Right lobe of liver (tissue), 6 donors: ENCODE measurements around the gene USP30. TPM values are rescaled to one million over a fixed set of nuclear protein-coding genes. Genes with fewer than 3 reads are reported as not detected.
A peak's percentile ranks its signal among the peaks of the same experiment; 100 is the strongest.

Experiments used
- ATAC-seq, 4 donors: fragments of 200-7000 bp; cut with Tn5 transposase; one replicate each; pipeline ENCODE4 v1.9.1; 2020; ENCODE audit warnings: mild to moderate bottlenecking in 4 of 4, moderate library complexity in 4 of 4
- DNase-seq, 3 donors: peaks; one replicate each; pipeline ENCODE4 v3.0.0-alpha.2; 2020
- H3K27ac ChIP-seq, 3 donors: fragments of 200-600 bp; one replicate each; pipeline ENCODE4 v1.8.0; 2022
- H3K27me3 ChIP-seq, 2 donors: fragments of 200-600 bp; one replicate each; pipeline ENCODE4 v1.8.0; 2022
- H3K36me3 ChIP-seq, 4 donors: fragments of 200-600 bp; sonication (generic) in 1 of 4; one replicate each; pipeline versions ENCODE4 v1.5.1 to v1.8.0; 2017 to 2022; ENCODE audit warnings: control low read depth in 1 of 4
- H3K4me1 ChIP-seq, 4 donors: fragments of 200-600 bp; sonication (generic) in 1 of 4; one replicate each; pipeline versions ENCODE4 v1.5.1 to v1.8.0; 2017 to 2022; ENCODE audit warnings: control low read depth in 1 of 4
- H3K4me3 ChIP-seq, 3 donors: fragments of 200-600 bp; one replicate each; pipeline ENCODE4 v1.8.0; 2022
- H3K9me3 ChIP-seq, 4 donors: fragments of 200-600 bp; sonication (generic) in 1 of 4; one replicate each; pipeline versions ENCODE4 v1.5.1 to v1.8.0; 2017 to 2022; ENCODE audit warnings: control low read depth in 1 of 4
- CTCF ChIP-seq, 4 donors: fragments of 200-600 bp in 3 of 4; fragments of 450-650 bp in 1 of 4; IDR thresholded peaks; one replicate each; pipeline versions ENCODE4 v1.5.1 to v1.8.0; 2016 to 2022; ENCODE audit warnings: antibody characterized with exemption in 4 of 4, mild to moderate bottlenecking in 2 of 4
- POLR2A ChIP-seq: fragments of 450-650 bp; IDR thresholded peaks from one replicate; pipeline ENCODE4 v1.6.1; 2017; ENCODE audit warnings: antibody characterized with exemption, mild to moderate bottlenecking
- WGBS: methylation state at CpG from one replicate; pipeline ENCODE4 v1.1.6; 2018; ENCODE audit warnings: low coverage, low lambda C conversion rate; ENCODE audit not compliant: insufficient coverage; ENCODE audit errors: missing lambda C conversion rate; 5-methylcytosine and 5-hydroxymethylcytosine counted together
- intact Hi-C, 2 donors: fragments of 100-400 bp; cut with DNase I; formaldehyde crosslinking; loops; one replicate each; pipeline versions ENCODE4 v1.11.2 to v1.14.1; 2022
- total RNA-seq, 6 experiments: library from RNA; depleted of rRNA in 2 of 6; stranded (reverse); fragments of >200 nt in 2 of 6; fragmentation: NEBNext Ultra II Directional in 3 of 6; extraction: Animal tissue kit (Norgen Biotek cat#: 25700) in 3 of 6; gene quantifications; one replicate each; pipeline versions ENCODE4 v1.1.0 to v1.2.4, GENCODE V29; 2016 to 2023
- donor health status: DM: no; HTN: yes; CAD: no.
- donor health status: DM: no; HTN: no; CAD: no.
- donor health status: DM: no; HTN: no; CAD: no.
- donor health status: DM: no; HTN: yes; CAD: no.
- donor health status: DM: no; HTN: yes; CAD: no.

The USP30 gene
- total RNA-seq, 6 experiments from 2014 or later = 6.4 to 17.6 (median 11.0) TPM

- intact Hi-C loops = no loop called here
- no peaks in the 10 kb centered on the region for H3K27me3 ChIP-seq
- peaks cover 0 to 41% (median 18%) of the 10 kb centered on the region in 4 donors for H3K36me3 ChIP-seq
- peaks cover 0 to 14% (median 7%) of the 10 kb centered on the region in 4 donors for H3K4me1 ChIP-seq
- ATAC-seq (no peak), DNase-seq (no peak)
- H3K4me3 ChIP-seq = no peak overlapping the region
- no CpG with 5 or more reads among the region's 3 CpGs for WGBS
- H3K27ac ChIP-seq = no peak overlapping the region
- TF ChIP-seq POLR2A (no peak), CTCF (IDR thresholded peaks at IDR 0.05) (no peak)
- H3K9me3 ChIP-seq = no peaks in the 10 kb centered on the region
Observed at GRCh38 chr12:109102491-109102890, 50.1 kb downstream of the USP30 start.

- ATAC-seq = no peak
Observed at GRCh38 chr12:109105176-109105575, 52.8 kb downstream of the USP30 start.

GRCh38 chr12:109109746-109110350, 57.5 kb downstream of the USP30 start:
- intact Hi-C loops = no loop called here
- no peak for ATAC-seq

More at GRCh38 chr12:109105176-109105575, 52.8 kb downstream of the USP30 start:
- peaks cover 0 to 5% (median 2%) of the 10 kb centered on the region in 4 donors for H3K4me1 ChIP-seq
- H3K36me3 ChIP-seq = peaks cover 0 to 41% (median 18%) of the 10 kb centered on the region in 4 donors
- DNase-seq = no peak
- no peak overlapping the region for H3K27ac ChIP-seq
- no peak overlapping the region for H3K4me3 ChIP-seq
- H3K9me3 ChIP-seq = no peaks in the 10 kb centered on the region
- TF ChIP-seq CTCF (IDR thresholded peaks at IDR 0.05) = no peak
- TF ChIP-seq POLR2A = no peak
- intact Hi-C loops = no loop called here
- no peaks in the 10 kb centered on the region for H3K27me3 ChIP-seq
- 98% methylated on average over 5 of the region's 5 CpGs for WGBS

GRCh38 chr12:109110988-109111495, 58.7 kb downstream of the USP30 start:
- H3K4me1 ChIP-seq = peaks cover 0 to 50% (median 20%) of the 10 kb centered on the region in 4 donors
- WGBS = 10% methylated on average over 18 of the region's 28 CpGs
- peaks cover 0 to 6% (median 0%) of the 10 kb centered on the region in 4 donors for H3K36me3 ChIP-seq
- TF ChIP-seq POLR2A = peak; percentile 83
- TF ChIP-seq CTCF (IDR thresholded peaks at IDR 0.05) = no peak
- H3K27ac ChIP-seq = peak overlapping the region; percentile 80 to 85 (median 84)
- intact Hi-C loops = no loop called here
- H3K4me3 ChIP-seq = peak overlapping the region; percentile 52 to 66 (median 65)
- H3K27me3 ChIP-seq = no peaks in the 10 kb centered on the region
- DNase-seq (peak; percentile 96 to 99 (median 98)), ATAC-seq (peak; percentile 88 to 95 (median 89))
- no peaks in the 10 kb centered on the region for H3K9me3 ChIP-seq

More at GRCh38 chr12:109109746-109110350, 57.5 kb downstream of the USP30 start:
- Histone ChIP-seq H3K4me3 (no peak overlapping the region), H3K9me3 (no peaks in the 10 kb centered on the region), H3K36me3 (peaks cover 0 to 17% (median 4%) of the 10 kb centered on the region in 4 donors), H3K4me1 (peaks cover 0 to 38% (median 16%) of the 10 kb centered on the region in 4 donors), H3K27me3 (no peaks in the 10 kb centered on the region), H3K27ac (peak overlapping the region in 2 of 3 donors; percentile 80 to 84)
- TF ChIP-seq POLR2A (no peak), CTCF (IDR thresholded peaks at IDR 0.05) (no peak)
- peak in 1 of 3 donors; percentile 40 for DNase-seq
- WGBS = 96% methylated on average over 4 of the region's 6 CpGs
